Central memory CD8-positive, alpha-beta T cell (primary cell): ENCODE results near the gene LCE2A.
"Not testable (repeated sequence)": the region's sequence is repeated elsewhere in the genome, so short reads cannot be mapped to it uniquely, and the experiment has no call there.

Source experiments
- ATAC-seq: fragments of 150-1000 bp; cut with Tn5 transposase; replicated peaks from 2 replicates; pipeline ENCODE4 v1.10.0; 2022; ENCODE audit warnings: mild to moderate bottlenecking, moderate FRiP score, moderate number of reproducible peaks; ENCODE audit not compliant: poor library complexity, severe bottlenecking; ENCODE audit errors: extremely low read depth
- DNase-seq, 2 donors: peaks; one replicate each; pipeline ENCODE4 v3.0.0; 2021; ENCODE audit warnings: low spot score in 2 of 2
- H3K27ac Mint-ChIP-seq: one replicate; pipeline ENCODE4 v1.8.0; 2022; ENCODE audit warnings: low read depth, mild to moderate bottlenecking, moderate library complexity, mixed read lengths
- H3K27me3 Mint-ChIP-seq: one replicate; pipeline ENCODE4 v1.8.0; 2022; ENCODE audit warnings: mixed read lengths
- H3K36me3 Mint-ChIP-seq: one replicate; pipeline ENCODE4 v1.8.0; 2022; ENCODE audit warnings: mild to moderate bottlenecking, moderate library complexity, mixed read lengths; ENCODE audit not compliant: insufficient read depth
- H3K4me1 Mint-ChIP-seq: one replicate; pipeline ENCODE4 v1.8.0; 2022; ENCODE audit warnings: mixed read lengths
- H3K4me3 Mint-ChIP-seq: one replicate; pipeline ENCODE4 v1.8.0; 2022; ENCODE audit warnings: mild to moderate bottlenecking, moderate library complexity, mixed read lengths
- H3K9me3 Mint-ChIP-seq: one replicate; pipeline ENCODE4 v1.8.0; 2022; ENCODE audit warnings: mixed read lengths

Gene LCE2A

GRCh38 chr1:152697701-152698600, at the start of gene LCE2A:
Gene LCE2A, plus strand, starts transcription at chr1:152698345. Its CDS starts 557 bp downstream, at chr1:152698902.
- no peak within 1 kb of the TSS for H3K4me3 Mint-ChIP-seq
- H3K9me3 Mint-ChIP-seq, result no peaks in the 10 kb centered on the region
- H3K4me1 Mint-ChIP-seq, result no peaks in the 10 kb centered on the region
- no peak within 1 kb of the TSS for H3K27ac Mint-ChIP-seq
- H3K27me3 Mint-ChIP-seq, result peaks cover 14% of the 10 kb centered on the region
- ATAC-seq, result no peak
- peaks cover 3% of the 10 kb centered on the region for H3K36me3 Mint-ChIP-seq
- no peak for DNase-seq

GRCh38 chr1:152654110-152654509, 44.0 kb upstream of the LCE2A start:
- Mint-ChIP-seq H3K27me3 (peaks cover 34% of the 10 kb centered on the region), H3K4me3 (no peak overlapping the region), H3K4me1 (peaks cover 7% of the 10 kb centered on the region), H3K36me3 (no peaks in the 10 kb centered on the region), H3K9me3 (no peaks in the 10 kb centered on the region), H3K27ac (no peak overlapping the region)
- DNase-seq, result peak in 1 of 2 donors; percentile 16
- ATAC-seq, result no peak

- no peak overlapping the region for H3K27ac Mint-ChIP-seq
- peaks cover 11% of the 10 kb centered on the region for H3K27me3 Mint-ChIP-seq
- H3K36me3 Mint-ChIP-seq, result no peaks in the 10 kb centered on the region
- H3K9me3 Mint-ChIP-seq, result no peaks in the 10 kb centered on the region
- DNase-seq, result no peak
- no peak for ATAC-seq
- H3K4me1 Mint-ChIP-seq, result peaks cover 7% of the 10 kb centered on the region
- H3K4me3 Mint-ChIP-seq, result no peak overlapping the region
Observed at GRCh38 chr1:152656459-152656858, 41.7 kb upstream of the LCE2A start.

GRCh38 chr1:152657677-152658076, 40.5 kb upstream of the LCE2A start:
- Mint-ChIP-seq H3K9me3 (no peaks in the 10 kb centered on the region), H3K4me1 (peaks cover 7% of the 10 kb centered on the region), H3K36me3 (no peaks in the 10 kb centered on the region), H3K27ac (no peak overlapping the region), H3K4me3 (no peak overlapping the region), H3K27me3 (peaks cover 16% of the 10 kb centered on the region)
- no peak for ATAC-seq
- no peak for DNase-seq

GRCh38 chr1:152658649-152659048, 39.5 kb upstream of the LCE2A start:
- Mint-ChIP-seq H3K27ac (no peak overlapping the region), H3K36me3 (no peaks in the 10 kb centered on the region), H3K9me3 (no peaks in the 10 kb centered on the region), H3K27me3 (peaks cover 22% of the 10 kb centered on the region), H3K4me3 (no peak overlapping the region), H3K4me1 (peaks cover 7% of the 10 kb centered on the region)
- no peak for ATAC-seq
- no peak for DNase-seq

GRCh38 chr1:152663098-152663497, 35.0 kb upstream of the LCE2A start, which contains the start of gene LCE2D:
Gene LCE2D, plus strand, starts transcription at chr1:152663380. Its CDS starts 726 bp downstream, at chr1:152664106.
- Mint-ChIP-seq H3K27ac (no peak within 1 kb of the TSS), H3K9me3 (no peaks in the 10 kb centered on the region), H3K36me3 (no peaks in the 10 kb centered on the region), H3K4me3 (no peak within 1 kb of the TSS), H3K27me3 (peaks cover 38% of the 10 kb centered on the region), H3K4me1 (no peaks in the 10 kb centered on the region)
- ATAC-seq (no peak), DNase-seq (no peak)

- not testable (repeated sequence) for H3K9me3 Mint-ChIP-seq, ATAC-seq, H3K4me1 Mint-ChIP-seq
Observed at GRCh38 chr1:152666171-152666570, 32.0 kb upstream of the LCE2A start.

GRCh38 chr1:152667648-152668047, 30.5 kb upstream of the LCE2A start:
- Mint-ChIP-seq H3K36me3 (no peaks in the 10 kb centered on the region), H3K9me3 (no peaks in the 10 kb centered on the region), H3K27ac (no peak overlapping the region), H3K4me1 (no peaks in the 10 kb centered on the region), H3K4me3 (no peak overlapping the region), H3K27me3 (peaks cover 32% of the 10 kb centered on the region)
- DNase-seq (no peak), ATAC-seq (no peak)

More at GRCh38 chr1:152666171-152666570, 32.0 kb upstream of the LCE2A start:
- peaks cover 38% of the 10 kb centered on the region for H3K27me3 Mint-ChIP-seq
- not testable (repeated sequence) for H3K4me3 Mint-ChIP-seq, H3K27ac Mint-ChIP-seq, DNase-seq, H3K36me3 Mint-ChIP-seq

GRCh38 chr1:152673016-152673415, 25.1 kb upstream of the LCE2A start:
- H3K4me3 Mint-ChIP-seq, result no peak overlapping the region
- H3K27ac Mint-ChIP-seq, result no peak overlapping the region
- no peaks in the 10 kb centered on the region for H3K36me3 Mint-ChIP-seq
- H3K9me3 Mint-ChIP-seq, result no peaks in the 10 kb centered on the region
- DNase-seq, result no peak
- H3K27me3 Mint-ChIP-seq, result peaks cover 29% of the 10 kb centered on the region
- H3K4me1 Mint-ChIP-seq, result no peaks in the 10 kb centered on the region
- no peak for ATAC-seq

GRCh38 chr1:152674983-152675382, 23.2 kb upstream of the LCE2A start, which contains the start of gene LCE2C:
Gene LCE2C, plus strand, starts transcription at chr1:152675279. Its CDS starts 737 bp downstream, at chr1:152676016.
- H3K27me3 Mint-ChIP-seq, result peaks cover 48% of the 10 kb centered on the region
- H3K36me3 Mint-ChIP-seq, ATAC-seq, DNase-seq, H3K4me1 Mint-ChIP-seq, H3K9me3 Mint-ChIP-seq, H3K4me3 Mint-ChIP-seq, H3K27ac Mint-ChIP-seq: not testable (repeated sequence)

- Mint-ChIP-seq H3K4me1 (no peaks in the 10 kb centered on the region), H3K9me3 (no peaks in the 10 kb centered on the region), H3K36me3 (peaks cover 1% of the 10 kb centered on the region), H3K27ac (no peak overlapping the region), H3K27me3 (peaks cover 69% of the 10 kb centered on the region), H3K4me3 (no peak overlapping the region)
- no peak for DNase-seq
- ATAC-seq, result no peak
Observed at GRCh38 chr1:152679459-152679858, 18.7 kb upstream of the LCE2A start.

- peaks cover 65% of the 10 kb centered on the region for H3K27me3 Mint-ChIP-seq
Observed at GRCh38 chr1:152681616-152682015, 16.5 kb upstream of the LCE2A start.

GRCh38 chr1:152683846-152684245, 14.3 kb upstream of the LCE2A start:
- Mint-ChIP-seq H3K4me1 (no peaks in the 10 kb centered on the region), H3K27me3 (peaks cover 66% of the 10 kb centered on the region), H3K27ac (no peak overlapping the region), H3K36me3 (peaks cover 1% of the 10 kb centered on the region), H3K4me3 (no peak overlapping the region), H3K9me3 (no peaks in the 10 kb centered on the region)
- ATAC-seq (no peak), DNase-seq (no peak)

More at GRCh38 chr1:152681616-152682015, 16.5 kb upstream of the LCE2A start:
- Mint-ChIP-seq H3K4me3 (no peak overlapping the region), H3K27ac (no peak overlapping the region), H3K9me3 (no peaks in the 10 kb centered on the region), H3K4me1 (no peaks in the 10 kb centered on the region), H3K36me3 (peaks cover 1% of the 10 kb centered on the region)
- no peak for DNase-seq
- ATAC-seq, result no peak
